Activated B cell treated with CpG ODN at 0.5 μM for 24 hours (primary cell): ENCODE results near the gene POLR1H. TPM values are rescaled to one million over a fixed set of nuclear protein-coding genes. Genes with fewer than 3 reads are reported as not detected.

Source experiments
- ATAC-seq: fragments of 200-7000 bp; cut with Tn5 transposase; one replicate; pipeline ENCODE4 v1.10.0; 2021; ENCODE audit warnings: low read depth, mild to moderate bottlenecking, moderate library complexity
- CTCF ChIA-PET: fragments of 350-600 bp; sonication (Branson Sonifier 250); formaldehyde crosslinking; loops from one replicate; lab custom pipeline; 2021; ENCODE audit warnings: antibody characterized with exemption; lab: Charles Lee
- POLR2A ChIA-PET: fragments of 350-600 bp; sonication (Branson Sonifier 250); formaldehyde crosslinking; loops from one replicate; lab custom pipeline; 2021; ENCODE audit warnings: antibody characterized with exemption; lab: Charles Lee
- DNase-seq: peaks from one replicate; pipeline ENCODE4 v3.0.0; 2022
- H3K27ac Mint-ChIP-seq: one replicate; pipeline ENCODE4 v1.8.0; 2020; ENCODE audit warnings: mixed read lengths
- H3K27me3 Mint-ChIP-seq: one replicate; pipeline ENCODE4 v1.8.0; 2021; ENCODE audit warnings: mixed read lengths
- H3K36me3 Mint-ChIP-seq: one replicate; pipeline ENCODE4 v1.8.0; 2021; ENCODE audit warnings: low read depth, mixed read lengths
- H3K4me1 Mint-ChIP-seq: one replicate; pipeline ENCODE4 v1.8.0; 2021; ENCODE audit warnings: mixed read lengths
- H3K4me3 Mint-ChIP-seq: one replicate; pipeline ENCODE4 v1.8.0; 2020; ENCODE audit warnings: mild to moderate bottlenecking, mixed read lengths
- H3K9me3 Mint-ChIP-seq: one replicate; pipeline ENCODE4 v1.8.0; 2020; ENCODE audit warnings: mixed read lengths
- intact Hi-C: fragments of 100-400 bp; cut with micrococcal nuclease; formaldehyde crosslinking; loops from one replicate; pipeline ENCODE4 v1.15.1; 2024
- total RNA-seq: library from RNA; stranded (reverse); gene quantifications from 2 replicates; pipeline ENCODE4 v1.2.3, GENCODE V29; 2022
- TF ChIP-seq, protein P1 (sequence below): fragments of 200-600 bp; IDR thresholded peaks from one replicate; pipeline ENCODE4 v1.8.0; 2022; ENCODE audit warnings: antibody characterized with exemption, mild to moderate bottlenecking

POLR1H gene
- total RNA-seq, 1 donor from 2014 or later, result 44.1 TPM

DNA sequence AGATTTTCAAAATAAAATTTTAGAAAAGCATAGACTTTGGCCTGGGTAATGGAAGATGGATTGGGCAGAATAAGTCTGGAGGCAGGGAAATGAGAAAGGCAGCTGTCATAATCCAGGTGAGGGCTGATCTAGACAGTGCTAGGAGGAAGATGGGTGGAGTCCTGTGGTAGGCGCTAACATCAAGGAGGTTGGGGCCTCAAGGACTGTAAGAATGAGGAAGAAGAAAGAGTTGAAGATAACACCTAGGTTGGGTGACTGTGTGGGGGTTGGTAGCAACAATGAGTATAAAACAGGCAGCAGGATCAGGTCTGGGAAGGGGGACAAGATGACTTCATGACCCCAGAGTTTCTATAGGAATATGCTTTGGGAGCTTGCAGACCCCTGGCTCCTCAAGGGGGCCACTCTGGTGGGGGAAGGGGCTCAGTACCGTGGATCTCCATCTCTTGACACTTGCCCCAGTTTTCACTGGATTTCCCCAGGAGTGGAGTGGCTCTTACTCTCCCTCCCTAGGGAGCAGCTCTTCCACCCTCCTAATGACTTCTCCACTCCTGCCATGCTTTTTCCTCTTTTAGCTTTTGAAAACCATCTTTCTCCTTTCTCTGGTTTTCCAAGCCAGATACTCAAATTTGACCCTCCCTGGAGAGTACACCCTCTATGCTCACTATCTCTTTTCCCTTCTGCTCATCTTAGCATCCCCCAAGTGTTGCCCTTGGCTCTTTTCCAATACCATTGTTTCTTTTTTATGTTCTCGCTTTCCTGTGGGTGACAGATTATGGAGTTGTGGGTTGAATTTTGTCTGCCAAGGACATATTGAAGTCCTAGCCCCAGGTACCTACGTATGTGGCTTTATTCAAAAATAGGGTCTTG lies 37.1 kb downstream of the POLR1H start:
- Mint-ChIP-seq H3K4me3 (no peak overlapping the region), H3K9me3 (no peaks in the 10 kb centered on the region), H3K27ac (no peak overlapping the region), H3K36me3 (no peaks in the 10 kb centered on the region), H3K27me3 (peaks cover 70% of the 10 kb centered on the region), H3K4me1 (peaks cover 34% of the 10 kb centered on the region)
- no peak for ATAC-seq
- ChIA-PET CTCF (no interaction called here), POLR2A (no interaction called here)
- TF ChIP-seq, protein P1, sequence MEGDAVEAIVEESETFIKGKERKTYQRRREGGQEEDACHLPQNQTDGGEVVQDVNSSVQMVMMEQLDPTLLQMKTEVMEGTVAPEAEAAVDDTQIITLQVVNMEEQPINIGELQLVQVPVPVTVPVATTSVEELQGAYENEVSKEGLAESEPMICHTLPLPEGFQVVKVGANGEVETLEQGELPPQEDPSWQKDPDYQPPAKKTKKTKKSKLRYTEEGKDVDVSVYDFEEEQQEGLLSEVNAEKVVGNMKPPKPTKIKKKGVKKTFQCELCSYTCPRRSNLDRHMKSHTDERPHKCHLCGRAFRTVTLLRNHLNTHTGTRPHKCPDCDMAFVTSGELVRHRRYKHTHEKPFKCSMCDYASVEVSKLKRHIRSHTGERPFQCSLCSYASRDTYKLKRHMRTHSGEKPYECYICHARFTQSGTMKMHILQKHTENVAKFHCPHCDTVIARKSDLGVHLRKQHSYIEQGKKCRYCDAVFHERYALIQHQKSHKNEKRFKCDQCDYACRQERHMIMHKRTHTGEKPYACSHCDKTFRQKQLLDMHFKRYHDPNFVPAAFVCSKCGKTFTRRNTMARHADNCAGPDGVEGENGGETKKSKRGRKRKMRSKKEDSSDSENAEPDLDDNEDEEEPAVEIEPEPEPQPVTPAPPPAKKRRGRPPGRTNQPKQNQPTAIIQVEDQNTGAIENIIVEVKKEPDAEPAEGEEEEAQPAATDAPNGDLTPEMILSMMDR, result no peak
- intact Hi-C loops, result no loop called here
- no peak for DNase-seq

DNA sequence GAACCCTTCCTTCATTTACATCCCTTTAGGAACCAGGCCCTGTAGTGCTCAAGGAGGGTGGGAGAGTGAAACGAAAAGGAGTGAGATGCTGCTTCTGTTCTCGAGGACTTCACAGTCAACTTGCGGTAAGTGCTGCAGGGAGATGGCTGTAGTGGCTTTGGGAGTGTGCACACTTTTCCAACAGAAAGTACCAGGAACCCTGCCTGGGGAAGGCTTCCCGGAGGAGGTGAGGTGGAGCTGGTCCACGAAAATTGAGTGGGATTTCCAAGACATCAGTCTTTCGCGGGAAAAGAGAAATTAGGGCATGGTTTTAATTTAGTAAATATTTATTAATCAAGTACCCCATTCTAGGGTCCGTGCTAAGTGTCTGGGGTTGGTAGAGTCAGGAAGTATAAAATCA lies 39.1 kb downstream of the POLR1H start:
- TF ChIP-seq, protein P1, result no peak
- H3K9me3 Mint-ChIP-seq, result no peaks in the 10 kb centered on the region
- peaks cover 40% of the 10 kb centered on the region for H3K4me1 Mint-ChIP-seq
- DNase-seq (no peak), ATAC-seq (no peak)
- POLR2A ChIA-PET, result no interaction called here
- peak overlapping the region; percentile 64 for H3K4me3 Mint-ChIP-seq
- intact Hi-C loops, result loop anchor here (5.0 kb wide), 1 partner anchor 112 kb away; the partner anchor contains the start of gene TRIM26
- CTCF ChIA-PET, result no interaction called here
- no peaks in the 10 kb centered on the region for H3K36me3 Mint-ChIP-seq
- peaks cover 60% of the 10 kb centered on the region for H3K27me3 Mint-ChIP-seq
- H3K27ac Mint-ChIP-seq, result no peak overlapping the region

DNA sequence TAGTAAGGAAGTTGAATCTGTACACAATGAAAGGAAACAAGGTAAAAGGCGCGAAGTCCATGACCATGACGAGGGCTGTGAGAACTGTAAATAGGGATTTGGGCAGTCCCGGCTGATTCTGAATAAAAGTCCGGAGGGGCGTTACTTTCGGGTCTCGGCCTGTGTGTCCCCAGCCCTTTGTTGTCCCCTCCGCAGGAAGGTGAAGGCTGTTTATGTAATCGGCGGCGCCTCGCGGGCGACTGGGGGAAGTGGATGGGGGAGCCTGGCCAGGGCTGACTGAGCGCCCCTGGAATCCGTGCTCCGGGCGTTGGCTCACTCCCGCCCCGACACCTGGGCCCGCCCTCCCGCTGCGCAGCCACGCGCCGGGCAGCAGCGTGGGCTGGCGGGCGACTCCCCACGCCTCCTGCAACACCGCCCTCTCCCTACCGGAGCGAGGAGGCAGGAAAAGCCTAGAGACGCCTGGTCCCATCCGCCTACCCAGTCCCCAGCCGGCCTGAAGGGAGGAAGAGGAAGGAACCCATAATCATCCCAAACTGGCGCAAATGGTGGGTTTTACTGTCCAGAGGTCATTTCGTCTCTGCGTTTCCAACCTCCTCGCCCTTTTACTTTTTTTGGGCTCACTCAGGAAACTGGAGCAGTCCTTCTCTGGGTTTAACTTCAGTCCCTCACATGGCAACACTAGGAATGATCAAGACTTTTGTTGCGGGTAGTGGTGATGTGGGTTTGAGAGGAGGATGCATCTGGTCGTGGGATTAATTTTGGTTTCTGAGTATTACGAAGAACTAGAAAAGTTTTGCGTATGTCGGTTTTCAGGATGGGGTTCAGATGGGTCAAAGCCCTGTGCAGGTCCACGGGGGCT lies 39.7 kb downstream of the POLR1H start:
- Mint-ChIP-seq H3K27me3 (peaks cover 54% of the 10 kb centered on the region), H3K4me1 (peaks cover 40% of the 10 kb centered on the region), H3K9me3 (no peaks in the 10 kb centered on the region), H3K36me3 (no peaks in the 10 kb centered on the region), H3K27ac (no peak overlapping the region), H3K4me3 (peak overlapping the region; percentile 89)
- ChIA-PET CTCF (interaction anchor here (5.7 kb wide), 1 partner anchor 31 kb away, joined by 138 read pairs; no protein-coding TSS in a partner anchor), POLR2A (interaction anchor here (1.3 to 2.6 kb wide), 2 partner anchors 34 to 40 kb away, joined by 9 to 20 read pairs; partner anchors contain the start of genes POLR1H and PPP1R11)
- TF ChIP-seq, protein P1, result no peak
- ATAC-seq (no peak), DNase-seq (peak; percentile 24)
- intact Hi-C loops, result loop anchor here (5.0 kb wide), 1 partner anchor 111 kb away; the partner anchor contains the start of gene TRIM26

DNA sequence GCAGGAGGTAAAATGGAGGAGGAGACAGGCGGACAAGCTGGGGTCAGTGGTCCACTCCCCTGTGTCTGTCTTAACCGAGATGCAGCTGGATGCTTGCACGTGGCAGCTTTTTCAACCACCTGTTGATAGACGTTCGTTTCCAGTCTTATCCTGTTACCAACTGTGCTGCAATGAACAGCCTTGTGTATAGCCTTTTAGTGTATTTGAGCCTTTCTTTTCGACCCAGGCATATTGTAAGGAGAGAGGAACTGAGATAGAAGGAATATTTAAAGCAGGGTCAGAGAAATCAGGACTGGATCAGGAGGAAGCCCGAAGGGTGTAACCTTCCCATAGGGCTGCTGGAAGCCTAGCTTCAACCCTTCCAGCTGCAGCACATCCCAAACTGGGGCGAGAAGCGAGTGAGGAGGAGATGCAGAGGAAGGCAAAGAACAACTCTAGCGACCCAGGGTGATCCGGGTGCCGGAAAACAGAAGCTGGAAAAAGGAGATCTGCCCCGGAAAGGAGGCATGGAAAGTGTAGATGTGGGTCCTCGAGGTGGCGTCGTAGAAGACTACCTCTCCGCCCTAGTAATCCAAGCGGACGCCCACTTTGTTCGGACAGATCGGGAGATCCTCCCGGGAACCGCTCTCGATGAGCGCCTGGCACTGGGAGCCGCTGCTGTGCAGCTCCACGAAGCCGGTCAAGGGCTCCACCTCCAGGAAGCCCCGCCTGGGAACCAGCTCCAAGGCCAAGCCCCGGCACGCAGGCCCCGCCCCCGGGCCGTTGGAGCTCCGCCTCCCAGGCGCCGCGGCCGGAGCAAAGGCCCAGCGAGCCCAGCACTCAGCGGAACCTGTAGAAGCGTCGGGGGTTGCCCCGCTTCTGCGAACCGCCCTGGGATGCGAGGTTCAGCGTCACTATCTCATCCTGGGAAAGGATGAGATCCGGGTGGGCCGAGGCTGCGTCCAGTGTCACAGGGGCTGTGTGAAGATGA lies 40.7 kb downstream of the POLR1H start:
- TF ChIP-seq, protein P1, result no peak
- POLR2A ChIA-PET, result interaction anchor here (0.6 to 2.6 kb wide), 3 partner anchors 35 to 112 kb away, joined by 3 to 20 read pairs (median 9); partner anchors contain the start of genes POLR1H, PPP1R11 and TRIM26
- CTCF ChIA-PET, result interaction anchor here (0.7 to 5.7 kb wide), 4 partner anchors 11 to 113 kb away, joined by 3 to 138 read pairs (median 6); partner anchors contain the start of genes PPP1R11 and TRIM31
- Mint-ChIP-seq H3K4me3 (peak overlapping the region; percentile 89), H3K36me3 (no peaks in the 10 kb centered on the region), H3K27me3 (peaks cover 52% of the 10 kb centered on the region), H3K9me3 (no peaks in the 10 kb centered on the region), H3K4me1 (peaks cover 40% of the 10 kb centered on the region), H3K27ac (peak overlapping the region; percentile 8)
- intact Hi-C loops, result loop anchor here (2.0 to 5.0 kb wide), 2 partner anchors 111 to 157 kb away; partner anchors contain the start of gene TRIM26
- DNase-seq (peak; percentile 77), ATAC-seq (peak; percentile 72)
